AG10803 (cell line): ENCODE data around the gene ZKSCAN3.

ENCODE experiments used
- DNase-seq: peaks from one replicate; pipeline ENCODE4 v3.0.0; 2010; ENCODE audit warnings: low read depth
- H3K4me3 ChIP-seq: 2 replicates; pipeline ENCODE4 v1.5.1; 2011; ENCODE audit warnings: mild to moderate bottlenecking, low read length, control low read depth
- CTCF ChIP-seq: conservative IDR thresholded peaks from 2 replicates; pipeline ENCODE4 v1.5.1; 2011; ENCODE audit warnings: mild to moderate bottlenecking, low read length, control low read depth, inconsistent platforms

Gene ZKSCAN3

DNA sequence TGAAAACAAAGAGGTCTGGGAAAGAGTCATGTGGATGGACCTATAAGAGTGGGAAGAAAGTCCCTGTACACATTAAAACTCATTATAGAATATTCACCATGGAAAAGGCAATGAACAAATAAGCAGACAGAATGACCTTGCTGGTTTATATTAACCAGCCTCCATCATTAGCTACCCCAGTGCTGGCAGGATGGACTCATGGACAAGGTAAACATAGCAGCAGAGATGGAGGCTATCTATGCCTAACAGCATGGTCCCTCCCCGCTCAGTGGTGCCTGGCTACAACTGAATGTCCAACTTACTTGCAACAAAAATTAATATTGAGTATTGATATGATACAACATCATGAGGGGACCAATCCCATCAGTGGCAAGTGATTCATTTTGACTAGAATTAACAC lies 4.5 kb upstream of the ZKSCAN3 start:
- no peak overlapping the region for H3K4me3 ChIP-seq
- DNase-seq = no peak
- no peak for TF ChIP-seq CTCF

DNA sequence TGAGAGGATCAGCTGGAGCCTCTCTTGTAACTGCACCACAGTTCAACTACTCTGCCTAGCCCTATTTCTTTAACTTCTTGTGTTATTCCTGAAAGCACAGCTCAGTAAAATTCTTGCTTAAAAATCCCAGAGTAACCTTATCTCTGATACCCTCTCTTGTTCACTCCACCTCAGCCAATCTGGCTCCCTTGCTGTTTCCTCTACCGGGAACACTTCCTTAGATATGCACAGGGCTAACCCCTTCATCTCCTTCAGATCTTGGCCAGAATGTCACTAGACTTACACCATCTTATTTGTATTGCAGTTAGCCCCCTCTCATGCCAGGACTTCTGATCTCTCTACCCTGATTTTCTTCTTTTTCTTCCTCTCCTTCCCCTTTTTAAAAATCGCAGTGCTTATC lies 2.6 kb upstream of the ZKSCAN3 start:
- no peak overlapping the region for H3K4me3 ChIP-seq
- no peak for TF ChIP-seq CTCF
- no peak for DNase-seq

- DNase-seq = no peak
- TF ChIP-seq CTCF = no peak
- peak overlapping the region; percentile 91 for H3K4me3 ChIP-seq
Observed at GRCh38 chr6:28349344-28349891, 329 bp upstream of the ZKSCAN3 start.

DNA sequence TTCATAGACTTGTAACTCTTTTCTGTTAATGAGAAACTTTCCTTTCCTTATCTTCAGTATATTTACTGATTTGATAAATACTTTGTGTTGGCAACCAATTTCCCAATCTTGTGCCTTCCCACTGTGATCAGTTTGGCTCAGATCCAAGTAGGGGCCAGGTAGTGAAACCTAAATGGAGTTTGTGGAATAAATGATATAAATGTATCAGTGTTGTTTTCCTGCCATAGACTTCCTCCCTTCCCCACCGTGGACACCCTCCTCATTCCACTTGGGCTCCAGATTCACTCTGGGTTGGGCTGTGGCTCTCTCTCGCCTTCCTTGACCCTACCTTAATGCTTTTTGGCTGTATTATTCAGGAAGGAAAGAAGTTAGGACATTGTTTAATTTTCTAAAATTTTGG lies 1.3 kb downstream of the ZKSCAN3 start:
- no peak for DNase-seq
- H3K4me3 ChIP-seq = no peak overlapping the region
- no peak for TF ChIP-seq CTCF

DNA sequence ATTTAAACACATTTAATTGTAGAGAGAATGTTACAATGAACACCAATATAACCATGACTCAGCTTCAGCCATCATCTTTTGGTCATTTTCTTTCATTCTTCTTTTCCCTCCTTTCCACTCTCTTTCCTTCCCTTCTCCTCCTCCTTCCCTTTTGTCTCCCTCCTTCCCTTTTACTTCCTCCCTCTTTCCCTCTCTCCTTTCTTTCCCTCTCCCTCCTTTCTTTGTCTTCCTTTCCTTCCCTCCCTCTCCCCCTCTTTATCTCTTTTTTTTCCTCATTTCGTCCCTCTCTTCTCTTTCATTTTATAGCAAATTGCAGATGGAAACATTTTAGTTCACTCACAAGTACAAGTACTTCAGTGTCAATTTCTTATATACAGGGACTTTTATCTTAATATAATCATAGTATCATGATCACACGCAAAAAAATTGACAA lies 1.8 kb downstream of the ZKSCAN3 start:
- H3K4me3 ChIP-seq = no peak overlapping the region
- no peak for TF ChIP-seq CTCF
- no peak for DNase-seq

DNA sequence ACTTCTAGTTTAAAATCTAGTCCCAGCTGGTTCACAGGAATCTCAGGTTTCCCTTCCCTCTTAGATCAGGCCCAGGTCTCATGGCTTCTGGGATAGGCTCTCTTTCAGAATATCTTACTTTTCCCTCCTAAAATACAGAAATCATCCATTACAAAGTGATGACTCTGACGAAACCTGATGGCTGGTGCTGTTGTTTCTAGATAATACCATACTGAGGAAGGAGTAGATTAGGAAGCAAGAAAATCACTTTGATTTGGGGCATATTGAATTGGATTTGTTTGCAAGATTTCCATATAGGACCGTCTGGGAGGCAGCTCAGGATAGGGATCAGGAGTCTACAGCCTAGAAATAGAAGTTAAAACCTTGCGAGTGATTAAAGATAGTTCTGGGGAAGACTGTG lies 3.6 kb downstream of the ZKSCAN3 start:
- no peak for TF ChIP-seq CTCF
- no peak for DNase-seq
- no peak overlapping the region for H3K4me3 ChIP-seq

DNA sequence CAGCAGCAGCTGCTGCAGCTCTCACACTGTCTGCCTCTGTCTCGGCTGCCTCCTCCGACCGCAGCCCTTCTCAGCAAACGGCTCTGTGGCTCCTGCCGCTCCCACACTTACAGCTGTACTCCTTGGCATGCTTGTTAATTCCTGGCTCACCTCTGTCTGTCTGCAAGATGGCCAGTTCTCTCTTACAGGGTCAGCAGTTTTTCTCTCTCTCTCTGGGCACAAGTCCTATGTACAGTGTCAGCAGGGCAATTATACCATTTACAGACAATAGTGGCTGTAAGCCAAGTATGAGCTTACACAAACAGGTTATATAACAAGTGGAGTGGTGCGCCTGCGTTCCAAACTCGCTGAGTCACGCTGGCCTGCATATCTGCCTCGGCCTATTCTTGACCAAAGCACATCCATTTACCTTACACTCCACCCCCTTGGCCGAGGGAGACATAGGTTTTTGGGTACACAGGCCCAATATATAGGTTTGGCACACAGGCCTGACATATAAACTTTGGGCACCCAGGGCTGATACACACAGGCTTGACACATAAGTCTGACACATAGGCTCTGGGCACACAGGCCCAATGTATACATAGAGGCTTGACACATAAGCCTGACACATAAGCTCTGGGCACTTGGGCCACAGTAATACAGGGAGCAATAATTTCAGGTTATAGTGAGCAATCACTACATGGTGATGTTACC lies 4.4 kb downstream of the ZKSCAN3 start:
- H3K4me3 ChIP-seq = no peak overlapping the region
- peak; percentile 27 for DNase-seq
- no peak for TF ChIP-seq CTCF
